Stimulated activated CD4-positive, alpha-beta T cell treated with anti-CD3 and anti-CD28 coated beads, Interleukin-1b, Interleukin-23, amount 100 ng/mL, for 1 hour (primary cell): Measurements from ENCODE around the gene ORC6.

ENCODE experiments used
- DNase-seq, 2 donors: peaks; one replicate each; pipeline ENCODE4 v3.0.0-alpha.2; 2020; ENCODE audit warnings: low read depth in 2 of 2

ORC6 gene

GRCh38 chr16:46701615-46702014 is 12.2 kb downstream of the ORC6 start:
- DNase-seq = no peak

- no peak for DNase-seq
Observed at GRCh38 chr16:46702030-46702429, 12.6 kb downstream of the ORC6 start.

GRCh38 chr16:46706642-46707041 is 17.2 kb downstream of the ORC6 start:
- DNase-seq = no peak

DNA sequence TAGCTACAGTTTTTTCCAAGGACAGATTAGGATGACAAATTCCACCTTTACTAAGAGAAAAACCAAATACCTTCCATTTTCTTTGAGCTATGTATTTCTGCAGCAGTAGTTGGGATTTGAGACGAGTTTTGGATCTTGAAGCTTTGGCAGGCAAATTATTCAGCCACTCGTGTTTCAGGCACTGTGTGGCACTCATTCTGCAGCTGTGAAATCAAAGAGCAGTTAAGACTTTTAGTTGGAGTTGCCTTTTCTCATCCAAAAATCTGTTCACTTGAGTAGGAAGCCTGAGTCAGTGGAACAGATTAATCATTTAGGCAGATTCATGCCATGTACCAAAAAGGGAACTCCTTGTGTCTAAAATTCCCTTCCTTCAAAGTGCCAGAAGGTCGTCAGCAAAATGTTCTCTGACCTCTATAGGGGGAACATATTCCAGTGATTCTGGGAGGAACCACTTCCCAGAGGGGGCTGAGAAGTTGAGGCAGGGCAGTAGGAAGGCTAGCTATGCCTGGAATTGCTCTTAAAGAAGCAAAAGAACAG is 20.1 kb downstream of the ORC6 start:
- no peak for DNase-seq

GRCh38 chr16:46711106-46712058 is 21.9 kb downstream of the ORC6 start:
- DNase-seq = no peak

DNA sequence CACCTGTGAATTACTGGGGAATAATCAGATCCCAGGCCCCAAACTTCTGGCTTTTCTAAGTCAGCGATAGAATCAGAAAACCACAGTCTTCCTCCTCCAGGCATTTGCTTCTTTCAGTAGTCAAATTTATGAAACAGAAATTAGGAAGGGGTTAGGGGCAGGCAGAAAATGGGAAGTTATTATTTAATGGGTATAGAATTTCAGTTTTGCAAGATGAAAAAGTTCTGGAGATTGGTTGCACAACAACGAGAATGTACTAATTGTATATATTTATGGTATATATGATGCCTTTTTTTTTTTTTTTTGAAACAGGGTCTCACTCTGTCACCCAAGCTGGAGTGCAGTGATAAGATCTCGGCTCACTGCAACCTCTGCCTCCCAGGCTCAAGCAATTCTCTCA is 23.5 kb downstream of the ORC6 start:
- no peak for DNase-seq

GRCh38 chr16:46713634-46714033 is 24.2 kb downstream of the ORC6 start:
- no peak for DNase-seq

GRCh38 chr16:46714797-46715591 is 25.5 kb downstream of the ORC6 start:
- no peak for DNase-seq

- no peak for DNase-seq
Observed at GRCh38 chr16:46715769-46716305, 26.4 kb downstream of the ORC6 start.

- no peak for DNase-seq
Observed at GRCh38 chr16:46717692-46718091, 28.2 kb downstream of the ORC6 start.

GRCh38 chr16:46718214-46718613 is 28.8 kb downstream of the ORC6 start:
- DNase-seq = no peak

DNA sequence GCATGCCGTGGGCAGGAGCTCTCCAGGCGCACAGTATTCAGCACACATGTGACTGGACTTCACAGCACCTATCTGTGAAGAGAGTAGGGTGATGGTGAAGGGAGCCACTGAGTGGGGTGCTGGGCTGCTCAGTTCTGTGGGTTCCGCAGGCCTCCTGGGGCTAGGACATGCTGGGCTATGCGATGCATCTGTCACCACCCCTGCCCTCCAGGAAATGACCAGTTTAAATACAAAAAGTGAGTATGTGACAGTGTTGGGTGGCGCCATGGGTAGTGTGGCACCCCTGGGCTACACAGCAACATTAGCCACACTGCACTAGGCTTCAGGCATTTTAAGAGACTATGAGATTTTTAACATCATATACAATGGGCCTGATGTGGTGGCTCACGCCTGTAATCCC is 30.1 kb downstream of the ORC6 start:
- DNase-seq = no peak

DNA sequence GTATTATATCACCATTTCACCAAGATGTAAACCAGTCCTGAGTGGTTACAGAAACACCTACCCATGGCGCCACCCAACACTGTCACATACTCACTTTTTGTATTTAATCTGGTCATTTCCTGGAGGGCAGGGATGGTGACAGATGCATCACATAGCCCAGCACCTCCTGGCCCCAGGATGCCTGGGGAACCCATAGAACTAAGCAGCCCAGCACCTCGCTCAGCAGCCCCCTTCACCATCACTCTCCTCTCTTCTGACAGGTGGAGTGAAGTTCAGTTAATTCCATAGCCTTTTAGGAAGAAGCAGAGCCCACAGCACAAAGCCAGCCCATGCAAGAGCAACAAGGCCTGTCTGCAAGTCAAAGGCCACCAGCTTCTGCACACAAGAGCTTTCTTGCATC is 31.2 kb downstream of the ORC6 start:
- DNase-seq = no peak

DNA sequence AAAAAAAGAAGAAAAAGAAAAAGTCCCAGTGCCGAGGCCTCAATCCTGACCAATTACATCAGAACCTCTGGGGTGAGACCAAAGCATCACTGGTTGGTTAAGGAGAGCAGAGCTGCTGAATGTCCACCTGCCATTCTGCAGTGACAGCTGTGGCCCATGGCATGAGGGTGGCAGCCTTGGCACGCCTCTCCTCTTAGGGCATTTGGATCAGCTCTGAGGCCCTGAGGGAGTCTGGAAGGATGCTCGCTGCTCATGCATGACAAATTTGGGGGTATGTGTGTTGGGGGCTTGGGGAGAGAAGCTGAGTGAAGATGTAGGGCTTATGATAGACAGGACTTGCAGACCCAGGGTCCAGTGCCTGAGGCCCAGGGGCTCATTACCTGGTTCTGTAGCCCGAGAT is 32.4 kb downstream of the ORC6 start:
- DNase-seq = no peak

DNA sequence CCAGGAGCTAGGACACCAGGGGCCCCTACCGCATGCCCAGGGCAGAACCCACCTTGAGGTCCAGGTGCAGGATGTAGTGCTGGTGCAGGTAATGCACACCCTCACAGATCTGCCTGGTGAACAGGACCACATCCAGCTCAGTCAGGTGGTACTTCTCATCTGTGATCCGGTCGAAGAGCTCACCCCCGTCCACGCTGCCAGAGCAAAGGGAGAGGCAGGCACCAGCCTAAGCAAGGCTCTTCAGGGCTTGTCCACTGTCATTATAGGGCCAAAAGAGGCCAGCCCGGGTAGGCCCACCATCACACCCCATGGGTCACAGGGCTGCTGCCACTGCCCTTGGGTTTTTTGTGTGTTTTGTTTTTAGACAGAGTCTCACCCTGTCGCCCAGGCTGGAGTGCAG is 37.7 kb downstream of the ORC6 start:
- DNase-seq = no peak

DNA sequence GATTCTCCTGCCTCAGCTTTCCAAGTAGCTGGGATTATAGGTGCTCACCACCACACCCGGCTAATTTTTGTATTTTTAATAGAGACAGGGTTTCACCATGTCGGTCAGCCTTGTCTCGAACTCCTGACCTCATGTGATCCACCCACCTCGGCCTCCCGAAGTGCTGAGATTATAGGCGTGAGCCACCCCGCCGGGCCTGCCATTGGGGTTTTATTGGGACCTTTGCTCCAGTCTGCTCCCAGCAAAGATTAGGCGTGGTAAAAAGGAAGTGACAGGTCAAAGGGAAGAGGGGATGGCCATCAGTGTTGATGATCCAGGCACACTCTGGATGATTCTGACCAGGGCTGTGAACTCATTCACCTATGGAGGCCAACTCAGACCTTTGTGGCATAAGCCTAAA is 38.2 kb downstream of the ORC6 start:
- no peak for DNase-seq

DNA sequence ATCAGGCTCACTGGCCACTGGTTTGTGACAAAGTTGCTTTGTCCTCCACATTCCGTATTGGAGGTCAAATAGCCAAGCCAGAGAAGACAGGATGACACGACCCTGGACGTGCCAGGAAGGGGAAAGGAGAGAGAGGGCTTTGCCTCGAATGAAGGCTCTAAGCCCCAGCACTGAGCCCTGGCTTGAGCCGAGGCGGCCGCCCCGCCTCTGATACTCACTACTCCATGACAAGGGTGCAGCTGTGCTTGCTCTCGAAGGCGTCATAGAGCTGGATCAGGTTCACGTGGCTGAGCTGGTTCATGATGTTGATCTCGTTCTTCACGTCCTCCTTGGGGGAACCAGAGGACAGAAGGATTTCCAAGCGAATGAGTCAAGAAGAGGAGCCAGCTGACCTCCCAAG is 39.3 kb downstream of the ORC6 start:
- no peak for DNase-seq

- DNase-seq = no peak
Observed at GRCh38 chr16:46729326-46729995, 40.0 kb downstream of the ORC6 start.

DNA sequence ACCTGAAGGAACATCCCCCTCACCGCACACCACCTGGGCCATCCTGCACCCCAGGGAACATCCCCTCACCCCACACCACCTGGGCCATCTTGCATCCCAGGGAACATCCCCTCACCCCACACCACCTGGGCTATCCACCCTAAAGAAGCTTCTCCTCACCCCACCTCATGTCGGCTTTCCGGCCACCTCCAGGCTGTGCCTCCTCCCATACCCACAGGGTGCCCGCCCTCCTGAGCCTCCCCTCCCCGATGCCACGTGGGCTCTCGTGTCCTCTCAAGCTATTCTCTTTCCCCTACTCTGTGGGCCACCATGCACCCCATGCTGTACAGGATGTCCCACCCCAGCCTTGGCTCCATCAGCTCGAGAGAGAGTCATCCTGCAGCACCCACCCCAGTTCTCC is 40.7 kb downstream of the ORC6 start:
- DNase-seq = no peak

GRCh38 chr16:46730801-46731690 is 41.6 kb downstream of the ORC6 start:
- DNase-seq = no peak
